GM06990 (cell line): ENCODE results near the gene LDB1.

Source experiments
- DNase-seq: peaks from one replicate; pipeline ENCODE4 v3.0.0-alpha.2; 2011; ENCODE audit not compliant: insufficient read length; ENCODE audit errors: extremely low read depth
- H3K27me3 ChIP-seq: replicated peaks from 2 replicates; pipeline ENCODE4 v1.6.0; 2011; ENCODE audit warnings: low read length; ENCODE audit not compliant: control insufficient read depth, insufficient read depth
- H3K36me3 ChIP-seq: 2 replicates; pipeline ENCODE4 v1.5.1; 2011; ENCODE audit warnings: low read length; ENCODE audit not compliant: control insufficient read depth, insufficient read depth
- H3K4me3 ChIP-seq: replicated peaks from 2 replicates; pipeline ENCODE4 v1.5.1; 2011; ENCODE audit warnings: low read depth, mild to moderate bottlenecking, control low read depth, low read length
- TF ChIP-seq, protein P1 (sequence below): IDR thresholded peaks from 2 replicates; pipeline ENCODE4 v1.5.1; 2011; ENCODE audit warnings: low read length, control low read depth, mild to moderate bottlenecking, inconsistent platforms; ENCODE audit not compliant: insufficient read depth, poor library complexity, severe bottlenecking

LDB1 gene

DNA sequence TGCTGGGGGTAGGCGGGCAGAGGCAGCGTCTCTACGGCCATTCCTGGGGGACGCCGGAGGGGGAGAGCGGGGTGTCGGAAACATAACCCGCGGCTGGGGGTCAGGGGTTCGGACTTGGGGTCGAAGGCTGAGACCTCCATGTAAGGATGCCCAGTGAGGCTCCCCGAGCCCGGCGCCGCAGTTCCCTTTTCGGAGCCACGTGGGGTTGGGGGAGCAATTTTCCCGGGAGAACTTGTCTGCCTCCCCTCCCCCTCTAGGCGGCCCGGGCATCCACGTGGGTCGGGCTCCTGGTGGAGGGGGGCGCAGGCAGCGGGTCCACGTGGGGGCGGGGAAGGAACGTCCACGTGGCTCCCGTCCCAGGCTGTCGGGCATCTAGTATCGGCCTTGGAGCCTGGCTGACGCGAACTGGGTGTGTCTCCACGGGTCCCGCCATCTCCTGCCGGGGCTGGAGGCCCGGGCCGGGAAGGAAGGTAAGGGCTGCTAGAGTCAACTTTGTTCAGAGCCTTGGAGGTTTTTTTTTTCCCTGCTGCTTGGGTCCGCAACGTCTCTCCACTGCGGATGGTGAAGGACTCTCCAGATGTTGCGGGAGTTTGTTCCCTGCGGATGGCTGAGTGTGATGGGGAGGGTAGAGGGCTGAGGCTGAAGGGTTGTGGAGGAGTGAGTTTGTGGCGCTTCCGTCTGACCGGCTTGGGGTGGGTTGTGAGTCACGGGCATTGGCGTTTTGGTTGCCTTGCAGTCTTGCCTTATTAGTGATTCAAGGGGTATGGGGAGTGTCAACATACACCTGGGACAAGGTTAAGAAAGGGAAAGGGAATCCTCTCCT, 13.4 kb upstream of the LDB1 start:
- Histone ChIP-seq H3K27me3 (no peaks in the 10 kb centered on the region), H3K36me3 (peaks cover 9% of the 10 kb centered on the region), H3K4me3 (peak overlapping the region; percentile 89)
- TF ChIP-seq, protein P1, sequence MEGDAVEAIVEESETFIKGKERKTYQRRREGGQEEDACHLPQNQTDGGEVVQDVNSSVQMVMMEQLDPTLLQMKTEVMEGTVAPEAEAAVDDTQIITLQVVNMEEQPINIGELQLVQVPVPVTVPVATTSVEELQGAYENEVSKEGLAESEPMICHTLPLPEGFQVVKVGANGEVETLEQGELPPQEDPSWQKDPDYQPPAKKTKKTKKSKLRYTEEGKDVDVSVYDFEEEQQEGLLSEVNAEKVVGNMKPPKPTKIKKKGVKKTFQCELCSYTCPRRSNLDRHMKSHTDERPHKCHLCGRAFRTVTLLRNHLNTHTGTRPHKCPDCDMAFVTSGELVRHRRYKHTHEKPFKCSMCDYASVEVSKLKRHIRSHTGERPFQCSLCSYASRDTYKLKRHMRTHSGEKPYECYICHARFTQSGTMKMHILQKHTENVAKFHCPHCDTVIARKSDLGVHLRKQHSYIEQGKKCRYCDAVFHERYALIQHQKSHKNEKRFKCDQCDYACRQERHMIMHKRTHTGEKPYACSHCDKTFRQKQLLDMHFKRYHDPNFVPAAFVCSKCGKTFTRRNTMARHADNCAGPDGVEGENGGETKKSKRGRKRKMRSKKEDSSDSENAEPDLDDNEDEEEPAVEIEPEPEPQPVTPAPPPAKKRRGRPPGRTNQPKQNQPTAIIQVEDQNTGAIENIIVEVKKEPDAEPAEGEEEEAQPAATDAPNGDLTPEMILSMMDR, result no peak
- peak; percentile 76 for DNase-seq

GRCh38 chr10:102132563-102133372, 12.6 kb upstream of the LDB1 start, which contains the start of gene PPRC1:
Gene PPRC1 (plus strand): TSS chr10:102133040. CDS start chr10:102133069, 29 bp downstream.
- H3K4me3 ChIP-seq, result peak within 1 kb of the TSS; percentile 89
- TF ChIP-seq, protein P1, result peak; percentile 89
- no peaks in the 10 kb centered on the region for H3K27me3 ChIP-seq
- DNase-seq, result peak; percentile 93
- H3K36me3 ChIP-seq, result peaks cover 3% of the 10 kb centered on the region

DNA sequence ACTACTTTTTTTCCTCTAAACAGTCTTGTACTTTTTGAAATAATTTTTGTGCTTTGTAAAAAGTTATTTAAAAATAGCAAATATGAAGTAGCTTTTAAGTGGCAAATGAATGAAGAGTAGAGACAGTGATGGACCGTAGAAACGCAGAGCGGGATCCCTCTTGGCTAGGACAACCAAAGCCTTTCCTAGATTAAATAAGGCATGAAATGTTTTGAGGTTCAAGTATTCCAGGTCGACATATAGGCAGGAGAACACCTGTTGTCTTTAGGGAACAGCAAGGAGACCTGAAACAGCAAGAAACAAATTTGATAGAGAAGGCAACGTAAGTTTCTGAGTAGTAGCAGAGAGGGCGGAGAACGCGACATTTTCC, 12.0 kb upstream of the LDB1 start:
- H3K4me3 ChIP-seq, result no peak overlapping the region; the same call in 1 of the 2 replicates
- no peaks in the 10 kb centered on the region for H3K27me3 ChIP-seq
- peak; percentile 33 for DNase-seq
- TF ChIP-seq, protein P1, result no peak
- no peaks in the 10 kb centered on the region for H3K36me3 ChIP-seq

DNA sequence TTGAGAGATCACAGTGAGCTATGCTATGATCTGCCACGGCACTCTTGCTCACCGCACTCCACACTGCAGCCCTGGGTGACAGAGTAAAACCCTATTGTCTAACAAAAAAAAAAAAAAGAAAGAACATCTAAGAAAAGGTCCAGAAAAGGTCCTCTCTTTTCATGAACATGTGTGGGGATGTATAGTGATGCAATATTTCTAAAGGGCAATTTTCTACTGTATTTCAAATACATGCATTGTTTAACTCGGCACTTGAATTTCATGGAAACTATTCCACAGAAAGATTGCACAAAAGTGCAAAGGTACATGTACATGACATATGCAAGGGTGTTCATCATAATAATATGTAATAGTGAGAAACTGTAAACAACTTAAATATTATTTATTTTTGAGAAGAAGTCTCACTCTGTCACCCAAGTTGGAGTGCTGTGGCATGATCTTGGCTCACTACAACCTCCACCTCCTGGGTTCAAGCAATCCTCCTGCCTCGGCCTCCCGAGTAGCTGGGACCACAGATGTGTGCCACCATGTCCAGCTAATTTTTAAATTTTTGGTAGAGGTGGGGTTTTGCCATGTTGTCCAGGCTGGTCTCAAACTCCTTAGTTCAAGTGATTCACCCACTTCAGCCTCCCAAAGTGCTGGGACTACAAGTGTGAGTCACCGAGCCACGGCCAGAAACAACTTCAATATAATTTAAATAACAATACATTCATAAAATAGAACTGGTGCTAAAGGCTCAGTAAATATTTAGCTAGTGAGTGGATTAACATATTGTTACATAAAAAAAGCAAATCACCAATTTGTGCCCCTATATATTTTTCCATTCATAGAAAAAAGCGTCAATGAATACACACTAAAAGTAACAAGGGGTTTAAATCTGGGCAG, 11.4 kb upstream of the LDB1 start:
- H3K36me3 ChIP-seq, result no peaks in the 10 kb centered on the region
- no peak for DNase-seq
- H3K4me3 ChIP-seq, result no peak overlapping the region
- H3K27me3 ChIP-seq, result no peaks in the 10 kb centered on the region
- TF ChIP-seq, protein P1, result no peak

- Histone ChIP-seq H3K27me3 (no peaks in the 10 kb centered on the region), H3K36me3 (no peaks in the 10 kb centered on the region), H3K4me3 (no peak overlapping the region)
- TF ChIP-seq, protein P1, result no peak
- DNase-seq, result no peak
Measured at GRCh38 chr10:102123223-102123622, 3.1 kb upstream of the LDB1 start.
